K562 (cell line): ENCODE data around the gene TNFAIP1.

Experiments
- CTCF ChIP-seq, 3 experiments: IDR thresholded peaks in 2 of 3; conservative IDR thresholded peaks in 1 of 3; 2 replicates each; pipeline ENCODE4 v1.5.1; 2011 to 2012; ENCODE audit warnings: low read length in 3 of 3, mild to moderate bottlenecking in 3 of 3, control low read depth in 2 of 3, improper control_type of control experiment in 1 of 3, inconsistent platforms in 1 of 3, low read depth in 1 of 3, mixed read lengths in 1 of 3, moderate library complexity in 1 of 3; ENCODE audit not compliant: insufficient read depth in 2 of 3
- TAF15 ChIP-seq: fragments of 200-400 bp; formaldehyde crosslinking; IDR thresholded peaks from 2 replicates; pipeline ENCODE4 v1.6.1; 2017; ENCODE audit warnings: mild to moderate bottlenecking, low read depth, low read length, moderate library complexity
- ZNF41 ChIP-seq: fragments of 250-450 bp; sonication (Bioruptor Pico); conservative IDR thresholded peaks from 2 replicates; pipeline ENCODE4 v1.4.0; 2020; ENCODE audit warnings: mild to moderate bottlenecking

GRCh38 chr17:28345419-28346198, 10.0 kb downstream of the TNFAIP1 start:
- TF ChIP-seq CTCF (IDR thresholded peaks at IDR 0.05 in 2 of 3, conservative IDR thresholded peaks at IDR 0.05 in 1 of 3; ENCODE audit: insufficient read depth in 2 of 3, low read depth in 1 of 3, low read length in 3 of 3) = no peak
- TF ChIP-seq ZNF41 (CRISPR knock-in tag) = no peak
- TF ChIP-seq TAF15 = no peak
